Measurements from ENCODE around the gene MEI4.

The MEI4 gene

GRCh38 chr6:77834591-77834996, 181.8 kb downstream of the MEI4 start:
- Mint-ChIP-seq H3K4me1 (no peaks in the 10 kb centered on the region), H3K27me3 (ENCODE audit: low read depth, poor library complexity) (no peaks in the 10 kb centered on the region), H3K9me3 (no peaks in the 10 kb centered on the region), H3K36me3 (ENCODE audit: low read depth) (no peaks in the 10 kb centered on the region), H3K27ac (no peak overlapping the region), H3K4me3 (no peak overlapping the region)
- DNase-seq: no peak
- TF ChIP-seq CTCF (IDR thresholded peaks at IDR 0.05): no peak

GRCh38 chr6:77837034-77837784, 184.4 kb downstream of the MEI4 start:
- Mint-ChIP-seq H3K36me3 (ENCODE audit: low read depth) (no peaks in the 10 kb centered on the region), H3K4me1 (no peaks in the 10 kb centered on the region), H3K27me3 (ENCODE audit: low read depth, poor library complexity) (no peaks in the 10 kb centered on the region), H3K4me3 (no peak overlapping the region), H3K27ac (no peak overlapping the region), H3K9me3 (no peaks in the 10 kb centered on the region)
- no peak for TF ChIP-seq CTCF (IDR thresholded peaks at IDR 0.05)
- no peak for DNase-seq

GRCh38 chr6:77839292-77839691, 186.5 kb downstream of the MEI4 start:
- Mint-ChIP-seq H3K9me3 (no peaks in the 10 kb centered on the region), H3K4me1 (no peaks in the 10 kb centered on the region), H3K27ac (no peak overlapping the region), H3K27me3 (ENCODE audit: low read depth, poor library complexity) (no peaks in the 10 kb centered on the region), H3K36me3 (ENCODE audit: low read depth) (no peaks in the 10 kb centered on the region), H3K4me3 (no peak overlapping the region)
- TF ChIP-seq CTCF (IDR thresholded peaks at IDR 0.05): no peak
- no peak for DNase-seq

- no peak for TF ChIP-seq CTCF (IDR thresholded peaks at IDR 0.05)
- no peaks in the 10 kb centered on the region for H3K27me3 Mint-ChIP-seq (ENCODE audit: low read depth, poor library complexity)
- no peak overlapping the region for H3K27ac Mint-ChIP-seq
- no peak overlapping the region for H3K4me3 Mint-ChIP-seq
- no peaks in the 10 kb centered on the region for H3K9me3 Mint-ChIP-seq
- DNase-seq: no peak
- no peaks in the 10 kb centered on the region for H3K36me3 Mint-ChIP-seq (ENCODE audit: low read depth)
- H3K4me1 Mint-ChIP-seq: no peaks in the 10 kb centered on the region
Measured at GRCh38 chr6:77844822-77845221, 192.0 kb downstream of the MEI4 start.

- no peak for TF ChIP-seq CTCF (IDR thresholded peaks at IDR 0.05)
- Mint-ChIP-seq H3K4me1 (peaks cover 9% of the 10 kb centered on the region), H3K27me3 (ENCODE audit: low read depth, poor library complexity) (no peaks in the 10 kb centered on the region), H3K4me3 (no peak overlapping the region), H3K36me3 (ENCODE audit: low read depth) (no peaks in the 10 kb centered on the region), H3K27ac (no peak overlapping the region), H3K9me3 (no peaks in the 10 kb centered on the region)
- no peak for DNase-seq
Measured at GRCh38 chr6:77853401-77853800, 200.6 kb downstream of the MEI4 start.

DNA sequence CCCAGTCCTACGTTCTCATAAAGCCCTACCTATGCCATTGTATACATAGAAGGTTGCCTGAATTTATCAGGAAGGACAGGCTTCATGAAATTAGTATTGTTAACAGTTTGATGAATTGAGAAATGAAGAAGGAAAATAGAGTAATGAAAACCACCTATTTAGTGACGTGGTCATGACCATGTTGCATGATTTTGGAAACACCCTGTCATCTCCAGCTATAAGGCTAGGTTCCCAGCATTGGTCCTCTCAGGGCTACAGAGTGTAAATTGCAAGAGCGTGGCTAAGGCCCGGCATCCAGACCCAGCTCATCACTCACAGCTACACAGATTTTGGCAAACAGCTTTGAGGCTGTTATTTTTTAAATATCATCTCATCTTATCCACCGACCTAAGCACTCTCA, 203.6 kb downstream of the MEI4 start:
- no peaks in the 10 kb centered on the region for H3K9me3 Mint-ChIP-seq
- no peak for DNase-seq
- H3K27ac Mint-ChIP-seq: no peak overlapping the region
- H3K4me3 Mint-ChIP-seq: no peak overlapping the region
- TF ChIP-seq CTCF (IDR thresholded peaks at IDR 0.05): no peak
- no peaks in the 10 kb centered on the region for H3K36me3 Mint-ChIP-seq (ENCODE audit: low read depth)
- H3K4me1 Mint-ChIP-seq: peaks cover 9% of the 10 kb centered on the region
- H3K27me3 Mint-ChIP-seq (ENCODE audit: low read depth, poor library complexity): no peaks in the 10 kb centered on the region
